Loucy (cell line): Measurements from ENCODE around the gene GPX6.

ENCODE experiments used
- EZH2phosphoT487 ChIP-seq: fragments of 200-600 bp; IDR thresholded peaks from 2 replicates; pipeline ENCODE4 v1.6.1; 2018; ENCODE audit warnings: antibody characterized with exemption, mild to moderate bottlenecking, moderate library complexity, borderline replicate concordance
- TF ChIP-seq, protein P1 (sequence below): fragments of 200-600 bp; sonication (generic); conservative IDR thresholded peaks from 2 replicates; pipeline ENCODE4 v1.5.1; 2014; ENCODE audit warnings: mild to moderate bottlenecking, antibody characterized with exemption, low read length

DNA sequence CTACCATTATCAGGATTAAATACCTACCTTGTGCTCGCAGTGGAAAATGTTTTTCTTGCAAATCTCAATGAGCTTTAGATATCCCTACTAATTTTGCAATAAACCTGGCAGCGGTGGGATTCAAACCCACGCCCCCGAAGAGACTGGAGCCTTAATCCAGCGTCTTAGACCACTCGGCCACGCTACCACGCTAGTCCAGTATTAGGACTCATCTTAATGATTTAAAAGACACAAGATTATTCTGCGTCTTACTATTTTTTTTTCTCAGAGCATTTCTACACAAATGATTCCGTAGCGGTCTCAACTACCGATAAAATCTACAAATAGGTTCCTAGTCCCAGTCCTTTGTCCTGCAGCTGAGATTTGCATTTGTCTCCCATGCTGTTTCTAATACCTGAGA lies 37.1 kb downstream of the GPX6 start:
- TF ChIP-seq, protein P1, sequence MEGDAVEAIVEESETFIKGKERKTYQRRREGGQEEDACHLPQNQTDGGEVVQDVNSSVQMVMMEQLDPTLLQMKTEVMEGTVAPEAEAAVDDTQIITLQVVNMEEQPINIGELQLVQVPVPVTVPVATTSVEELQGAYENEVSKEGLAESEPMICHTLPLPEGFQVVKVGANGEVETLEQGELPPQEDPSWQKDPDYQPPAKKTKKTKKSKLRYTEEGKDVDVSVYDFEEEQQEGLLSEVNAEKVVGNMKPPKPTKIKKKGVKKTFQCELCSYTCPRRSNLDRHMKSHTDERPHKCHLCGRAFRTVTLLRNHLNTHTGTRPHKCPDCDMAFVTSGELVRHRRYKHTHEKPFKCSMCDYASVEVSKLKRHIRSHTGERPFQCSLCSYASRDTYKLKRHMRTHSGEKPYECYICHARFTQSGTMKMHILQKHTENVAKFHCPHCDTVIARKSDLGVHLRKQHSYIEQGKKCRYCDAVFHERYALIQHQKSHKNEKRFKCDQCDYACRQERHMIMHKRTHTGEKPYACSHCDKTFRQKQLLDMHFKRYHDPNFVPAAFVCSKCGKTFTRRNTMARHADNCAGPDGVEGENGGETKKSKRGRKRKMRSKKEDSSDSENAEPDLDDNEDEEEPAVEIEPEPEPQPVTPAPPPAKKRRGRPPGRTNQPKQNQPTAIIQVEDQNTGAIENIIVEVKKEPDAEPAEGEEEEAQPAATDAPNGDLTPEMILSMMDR = no peak
- no peak for TF ChIP-seq EZH2phosphoT487
